Activated T-helper 2 cell treated with anti-CD3 and anti-CD28 coated beads, Interferon-gamma antibody, Interleukin-2, Interleukin-4, amounts not matched to agents 10 μg/mL and 5 μg/mL and 100 μg/mL, durations not matched to agents 14 hours and 24 hours and 36 hours (primary cell): ENCODE results near the gene LEF1. TPM values are rescaled to one million over a fixed set of nuclear protein-coding genes. Genes with fewer than 3 reads are reported as not detected.
A peak's percentile ranks its signal among the peaks of the same experiment; 100 is the strongest.
"Not testable (repeated sequence)": the region's sequence is repeated elsewhere in the genome, so short reads cannot be mapped to it uniquely, and the experiment has no call there.

ENCODE experiments used
- DNase-seq: peaks from one replicate; pipeline ENCODE4 v3.0.0; 2021; ENCODE audit warnings: low spot score
- H3K27ac Mint-ChIP-seq: one replicate; pipeline ENCODE4 v1.8.0; 2021; ENCODE audit warnings: mixed read lengths
- H3K27me3 Mint-ChIP-seq: one replicate; pipeline ENCODE4 v1.8.0; 2021; ENCODE audit warnings: low read depth, mixed read lengths
- H3K36me3 Mint-ChIP-seq: one replicate; pipeline ENCODE4 v1.8.0; 2021; ENCODE audit warnings: low read depth, mixed read lengths
- H3K4me1 Mint-ChIP-seq: one replicate; pipeline ENCODE4 v1.8.0; 2021; ENCODE audit warnings: low read depth, mixed read lengths
- H3K4me3 Mint-ChIP-seq: one replicate; pipeline ENCODE4 v1.8.0; 2021; ENCODE audit warnings: low read depth, mild to moderate bottlenecking, moderate library complexity, mixed read lengths
- H3K9me3 Mint-ChIP-seq: one replicate; pipeline ENCODE4 v1.8.0; 2021; ENCODE audit warnings: mixed read lengths
- intact Hi-C: fragments of 100-400 bp; cut with micrococcal nuclease; formaldehyde crosslinking; loops from one replicate; pipeline ENCODE4 v1.15.1; 2023
- total RNA-seq: library from RNA; stranded (reverse); gene quantifications from 2 replicates; pipeline ENCODE4 v1.2.3, GENCODE V29; 2022

Gene LEF1
- total RNA-seq, 1 donor from 2014 or later, result 77.0 TPM

DNA sequence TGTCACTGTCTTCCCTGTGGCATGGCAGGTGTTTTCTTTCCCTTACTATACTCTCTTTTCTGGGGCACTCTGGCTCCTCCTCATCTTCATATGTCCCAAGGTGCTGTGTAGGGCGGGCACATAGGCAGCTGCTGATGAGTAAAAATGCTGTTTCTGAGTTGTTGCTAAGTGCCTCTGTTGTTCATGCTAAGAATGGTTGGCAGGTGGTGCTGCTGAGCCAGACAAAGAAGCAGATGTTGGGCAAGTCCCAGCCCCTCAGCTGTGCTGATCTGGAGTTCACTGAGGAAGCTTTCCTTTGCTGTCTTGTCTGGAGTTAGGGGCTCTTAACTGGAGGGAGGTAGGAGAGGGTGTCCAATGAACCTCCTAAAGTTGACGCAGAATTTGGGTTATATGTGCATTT is 138.4 kb downstream of the LEF1 start:
- peaks cover 41% of the 10 kb centered on the region for H3K4me1 Mint-ChIP-seq
- no peaks in the 10 kb centered on the region for H3K27me3 Mint-ChIP-seq
- intact Hi-C loops, result loop anchor here (1.0 to 10.0 kb wide), 7 partner anchors 78 to 592 kb away; partner anchors contain the start of gene RPL34
- H3K36me3 Mint-ChIP-seq, result peaks cover 58% of the 10 kb centered on the region
- peaks cover 5% of the 10 kb centered on the region for H3K9me3 Mint-ChIP-seq
- DNase-seq, result peak; percentile 66
- H3K4me3 Mint-ChIP-seq, result no peak overlapping the region
- H3K27ac Mint-ChIP-seq, result peak overlapping the region; percentile 70

DNA sequence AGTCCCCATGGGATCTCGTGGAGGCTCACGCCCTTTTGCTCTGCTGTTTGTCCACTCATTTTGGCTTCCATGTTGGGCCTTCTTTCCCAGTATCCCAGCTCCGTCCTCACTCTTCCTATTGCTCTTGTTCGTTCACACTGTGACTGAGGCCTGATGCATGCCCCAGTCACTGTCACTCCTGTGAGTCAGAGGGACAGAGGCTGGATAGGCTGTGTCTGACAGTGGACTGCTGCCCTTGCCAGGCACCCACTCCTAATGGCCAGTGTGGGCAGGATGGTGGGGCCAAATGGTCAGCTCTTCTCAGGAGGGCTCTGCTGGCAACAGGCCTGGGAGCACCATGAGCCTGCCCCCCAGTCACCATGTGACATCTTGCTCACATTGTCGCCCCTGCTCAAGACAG is 139.0 kb downstream of the LEF1 start:
- peaks cover 58% of the 10 kb centered on the region for H3K36me3 Mint-ChIP-seq
- H3K9me3 Mint-ChIP-seq, result peaks cover 5% of the 10 kb centered on the region
- H3K4me1 Mint-ChIP-seq, result peaks cover 37% of the 10 kb centered on the region
- no peak overlapping the region for H3K4me3 Mint-ChIP-seq
- intact Hi-C loops, result loop anchor here (1.0 to 10.0 kb wide), 7 partner anchors 79 to 593 kb away; partner anchors contain the start of gene RPL34
- H3K27me3 Mint-ChIP-seq, result no peaks in the 10 kb centered on the region
- no peak for DNase-seq
- H3K27ac Mint-ChIP-seq, result peak overlapping the region; percentile 70

DNA sequence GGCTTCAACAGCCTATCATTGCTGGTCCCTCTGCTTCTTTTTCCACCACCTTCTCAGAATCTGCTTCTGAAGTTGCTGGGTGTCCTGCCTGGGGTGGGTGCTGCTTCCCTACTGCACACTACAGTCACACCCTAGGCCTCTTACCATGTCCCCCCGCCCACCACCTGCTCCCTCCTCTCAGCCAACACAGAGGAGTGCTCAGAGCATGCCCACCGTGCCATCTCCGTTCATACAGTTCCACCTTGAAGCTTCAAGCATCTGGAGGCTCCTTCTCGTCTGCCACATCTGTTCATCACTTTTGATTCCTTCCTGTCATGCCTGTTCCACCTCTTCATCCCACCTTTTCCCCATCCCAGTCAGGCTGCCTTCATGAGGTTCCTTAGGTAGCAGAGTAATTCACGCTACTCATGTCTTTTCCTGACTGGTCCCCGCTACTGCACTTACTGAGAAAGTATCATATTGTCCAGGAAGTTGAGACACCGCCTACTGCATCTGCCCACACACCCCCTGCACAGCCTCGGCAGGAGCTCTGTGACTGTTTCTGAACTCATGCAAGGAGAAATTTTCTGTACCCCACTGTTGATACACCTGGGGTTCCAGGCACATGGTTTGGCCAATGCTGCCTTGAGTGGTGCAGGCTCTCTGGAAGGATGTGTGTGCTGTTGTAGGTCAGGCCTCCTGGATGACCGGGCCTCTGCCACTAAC is 139.6 kb downstream of the LEF1 start:
- peak overlapping the region; percentile 52 for H3K27ac Mint-ChIP-seq
- peaks cover 58% of the 10 kb centered on the region for H3K36me3 Mint-ChIP-seq
- intact Hi-C loops, result no loop called here
- no peaks in the 10 kb centered on the region for H3K27me3 Mint-ChIP-seq
- DNase-seq, result peak; percentile 23
- H3K4me3 Mint-ChIP-seq, result peak overlapping the region; percentile 22
- peaks cover 5% of the 10 kb centered on the region for H3K9me3 Mint-ChIP-seq
- H3K4me1 Mint-ChIP-seq, result peaks cover 31% of the 10 kb centered on the region

DNA sequence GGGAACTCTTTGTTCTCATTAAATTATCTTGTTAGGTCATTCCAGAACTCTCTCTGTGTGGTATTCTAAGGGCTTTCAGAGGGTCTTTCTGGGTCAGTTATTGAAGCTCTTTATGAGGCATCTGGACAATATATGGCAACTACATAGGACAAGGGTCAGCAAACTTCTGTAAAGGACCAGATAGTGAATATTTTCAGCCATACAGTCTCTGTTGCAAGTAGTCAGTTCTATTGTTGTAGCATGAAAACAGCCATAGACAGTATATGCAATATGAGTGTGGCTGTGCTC is 143.9 kb downstream of the LEF1 start:
- DNase-seq, result no peak
- Mint-ChIP-seq H3K9me3 (no peaks in the 10 kb centered on the region), H3K4me3 (no peak overlapping the region), H3K27me3 (no peaks in the 10 kb centered on the region), H3K36me3 (peaks cover 60% of the 10 kb centered on the region), H3K27ac (no peak overlapping the region), H3K4me1 (peaks cover 20% of the 10 kb centered on the region)
- intact Hi-C loops, result no loop called here

DNA sequence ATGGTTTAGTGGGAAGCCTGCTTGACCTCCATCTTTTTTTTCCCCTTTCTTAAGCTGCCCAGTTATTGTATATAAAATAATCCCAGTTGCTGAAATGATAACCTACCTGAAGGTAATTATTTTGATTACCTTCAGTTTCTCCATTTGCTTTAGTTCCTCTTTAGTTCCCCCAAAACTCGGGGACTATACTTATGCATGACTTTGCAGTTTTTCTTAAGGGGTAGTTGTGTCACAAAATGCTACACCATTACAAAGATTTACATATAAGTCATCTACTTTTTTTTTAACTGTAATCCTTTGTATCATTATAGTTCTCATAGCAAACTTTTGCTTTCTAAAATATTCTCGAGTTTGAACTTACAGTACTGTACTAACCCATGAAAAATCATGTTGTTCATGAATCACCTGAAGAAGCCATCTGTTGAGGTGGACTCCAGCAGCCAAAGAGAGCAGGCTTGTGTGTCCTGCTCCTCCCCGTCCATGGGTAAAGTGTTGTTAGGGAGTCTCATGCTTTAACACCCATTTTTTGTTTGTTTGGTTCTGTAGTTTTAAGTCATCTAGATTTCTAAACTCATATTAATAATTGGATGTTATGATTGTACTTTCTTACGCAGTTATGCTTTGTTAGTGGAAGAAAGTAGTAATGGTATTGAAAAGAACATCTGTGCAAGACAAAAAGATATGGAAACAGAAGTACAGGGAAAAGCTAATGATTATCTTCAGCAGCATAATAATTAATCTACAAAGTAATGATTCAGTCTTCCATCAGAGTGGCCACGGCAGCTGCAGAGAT is 144.5 kb downstream of the LEF1 start:
- no peaks in the 10 kb centered on the region for H3K27me3 Mint-ChIP-seq
- H3K27ac Mint-ChIP-seq, result no peak overlapping the region
- intact Hi-C loops, result no loop called here
- peaks cover 15% of the 10 kb centered on the region for H3K4me1 Mint-ChIP-seq
- H3K36me3 Mint-ChIP-seq, result peaks cover 64% of the 10 kb centered on the region
- H3K4me3 Mint-ChIP-seq, result no peak overlapping the region
- no peak for DNase-seq
- H3K9me3 Mint-ChIP-seq, result no peaks in the 10 kb centered on the region

DNA sequence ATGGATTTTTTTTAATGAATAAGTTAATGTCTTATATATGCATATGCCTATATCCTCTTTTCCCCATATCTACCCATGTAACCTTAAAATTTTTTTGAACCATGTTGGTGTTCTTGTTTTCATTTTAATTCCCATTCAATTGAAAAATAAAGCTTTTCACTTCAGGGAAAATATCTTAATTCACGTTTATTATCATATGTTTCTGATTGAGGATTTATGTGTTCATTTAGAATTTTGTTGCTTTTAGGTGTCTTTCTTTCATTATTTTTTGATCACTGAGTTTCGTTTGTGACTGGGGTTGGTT is 149.9 kb downstream of the LEF1 start:
- Mint-ChIP-seq H3K36me3 (peaks cover 49% of the 10 kb centered on the region), H3K9me3 (no peaks in the 10 kb centered on the region), H3K27ac (no peak overlapping the region), H3K27me3 (no peaks in the 10 kb centered on the region), H3K4me1 (peaks cover 9% of the 10 kb centered on the region), H3K4me3 (no peak overlapping the region)
- intact Hi-C loops, result loop anchor here (1.0 to 2.0 kb wide), 2 partner anchors 474 to 553 kb away; no protein-coding TSS in a partner anchor
- DNase-seq, result no peak

DNA sequence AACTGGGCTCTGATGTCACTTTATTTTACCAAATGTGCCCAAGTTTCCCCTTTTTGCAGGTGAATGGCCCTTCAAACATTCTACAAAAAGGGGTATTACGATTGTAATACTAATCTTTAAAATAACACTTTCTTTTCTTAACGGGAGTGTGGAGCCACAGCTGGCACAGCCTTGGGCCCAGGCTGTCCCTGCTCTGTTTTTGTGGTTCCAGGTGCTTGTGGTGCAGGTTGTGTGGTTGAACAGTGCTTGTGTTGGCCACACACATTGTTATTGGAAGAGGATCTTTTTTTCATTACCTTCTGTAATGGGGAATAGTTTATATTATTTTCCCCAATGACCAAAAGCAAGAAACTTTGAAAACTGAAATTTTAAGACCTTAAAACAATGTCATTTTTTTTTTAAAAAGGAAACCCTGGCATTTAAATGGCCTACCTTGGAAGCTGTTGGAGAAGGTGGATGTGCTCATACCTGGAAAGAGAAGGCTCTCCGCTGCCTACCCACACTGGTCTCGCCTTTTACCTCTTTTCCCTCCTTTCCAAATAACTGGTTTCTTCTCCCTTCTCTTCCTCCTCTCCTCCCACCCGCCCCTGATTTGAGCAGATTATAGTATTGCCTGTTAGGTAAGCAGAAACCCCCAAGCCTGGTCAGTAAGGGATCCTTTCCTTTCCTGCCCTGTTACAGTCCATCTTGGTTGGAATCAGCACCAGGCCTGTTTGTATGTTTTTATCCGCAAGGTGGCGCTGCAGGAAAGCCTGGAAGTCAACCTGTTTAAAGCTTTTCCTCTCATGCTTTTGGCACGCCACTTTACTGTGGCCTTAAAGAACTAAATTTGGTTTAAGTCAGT is 150.5 kb downstream of the LEF1 start:
- no peak overlapping the region for H3K4me3 Mint-ChIP-seq
- DNase-seq, result peak; percentile 70
- peaks cover 7% of the 10 kb centered on the region for H3K4me1 Mint-ChIP-seq
- H3K27me3 Mint-ChIP-seq, result no peaks in the 10 kb centered on the region
- peaks cover 46% of the 10 kb centered on the region for H3K36me3 Mint-ChIP-seq
- H3K27ac Mint-ChIP-seq, result peak overlapping the region; percentile 50
- intact Hi-C loops, result loop anchor here (1.0 to 2.0 kb wide), 2 partner anchors 475 to 554 kb away; no protein-coding TSS in a partner anchor
- H3K9me3 Mint-ChIP-seq, result no peaks in the 10 kb centered on the region

DNA sequence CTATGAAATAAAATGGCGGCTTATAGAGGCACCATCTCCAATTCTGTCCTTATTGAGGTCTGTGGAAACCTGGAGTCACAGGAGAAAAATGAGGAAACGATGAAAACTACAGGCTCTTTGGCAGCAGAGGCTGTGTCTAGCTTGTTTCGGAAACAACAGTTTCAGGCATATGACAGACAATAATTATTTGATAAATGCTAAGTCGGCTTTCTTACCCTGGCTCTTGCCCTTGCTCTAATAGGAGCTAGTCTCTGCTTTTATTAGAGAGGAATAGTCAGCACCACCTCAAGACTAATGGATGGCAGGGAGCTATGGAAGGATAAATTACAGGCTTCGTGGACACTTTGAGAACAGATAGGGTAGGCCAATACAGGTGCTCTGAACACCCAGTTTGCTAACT is 154.8 kb downstream of the LEF1 start:
- no peaks in the 10 kb centered on the region for H3K9me3 Mint-ChIP-seq
- H3K4me3 Mint-ChIP-seq, result no peak overlapping the region
- H3K36me3 Mint-ChIP-seq, result peaks cover 52% of the 10 kb centered on the region
- intact Hi-C loops, result no loop called here
- no peak overlapping the region for H3K27ac Mint-ChIP-seq
- no peak for DNase-seq
- no peaks in the 10 kb centered on the region for H3K27me3 Mint-ChIP-seq
- peaks cover 5% of the 10 kb centered on the region for H3K4me1 Mint-ChIP-seq

DNA sequence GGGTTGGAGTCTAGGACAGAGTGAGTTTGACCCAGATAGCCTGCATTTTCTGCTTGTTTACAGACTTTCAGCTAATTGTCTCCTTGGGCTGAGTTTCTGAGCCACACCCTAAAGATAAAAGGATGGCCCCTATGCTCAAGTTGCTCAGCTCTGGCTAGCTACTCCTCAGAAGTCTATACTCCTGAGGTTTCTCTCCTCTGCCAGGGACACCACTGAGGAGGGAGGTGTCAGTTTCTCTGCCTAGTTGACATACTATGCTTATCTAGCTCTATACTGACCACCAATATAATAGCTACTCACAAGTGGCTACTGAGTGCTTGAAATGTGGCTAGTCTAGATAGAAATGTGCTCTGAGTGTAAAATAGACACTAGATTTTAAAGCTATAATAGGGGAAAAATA is 155.4 kb downstream of the LEF1 start:
- Mint-ChIP-seq H3K27ac (no peak overlapping the region), H3K4me1 (no peaks in the 10 kb centered on the region), H3K9me3 (no peaks in the 10 kb centered on the region), H3K27me3 (no peaks in the 10 kb centered on the region), H3K4me3 (no peak overlapping the region), H3K36me3 (peaks cover 50% of the 10 kb centered on the region)
- intact Hi-C loops, result no loop called here
- DNase-seq, result no peak

DNA sequence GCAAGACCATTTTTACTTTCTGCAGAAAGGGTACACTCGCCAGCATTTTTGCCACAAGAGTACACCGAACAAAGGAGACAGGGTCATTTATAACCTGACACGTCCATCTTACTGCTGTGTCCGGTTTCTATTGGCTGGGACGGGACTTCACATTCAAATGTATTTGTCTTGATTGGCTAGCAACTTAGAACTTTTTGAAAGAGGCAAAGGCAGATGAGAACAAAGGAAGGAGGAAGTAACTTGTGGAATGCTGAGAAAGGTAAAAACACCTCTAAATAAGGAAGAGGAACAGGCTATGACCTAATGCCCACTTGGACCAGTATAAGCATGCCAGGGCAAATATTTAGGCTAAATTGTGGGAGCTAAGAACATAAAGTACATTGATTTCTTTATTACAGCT is 156.3 kb downstream of the LEF1 start:
- H3K36me3 Mint-ChIP-seq, result peaks cover 49% of the 10 kb centered on the region
- H3K9me3 Mint-ChIP-seq, intact Hi-C loops, H3K4me3 Mint-ChIP-seq, H3K27ac Mint-ChIP-seq, H3K27me3 Mint-ChIP-seq, DNase-seq, H3K4me1 Mint-ChIP-seq: not testable (repeated sequence)

DNA sequence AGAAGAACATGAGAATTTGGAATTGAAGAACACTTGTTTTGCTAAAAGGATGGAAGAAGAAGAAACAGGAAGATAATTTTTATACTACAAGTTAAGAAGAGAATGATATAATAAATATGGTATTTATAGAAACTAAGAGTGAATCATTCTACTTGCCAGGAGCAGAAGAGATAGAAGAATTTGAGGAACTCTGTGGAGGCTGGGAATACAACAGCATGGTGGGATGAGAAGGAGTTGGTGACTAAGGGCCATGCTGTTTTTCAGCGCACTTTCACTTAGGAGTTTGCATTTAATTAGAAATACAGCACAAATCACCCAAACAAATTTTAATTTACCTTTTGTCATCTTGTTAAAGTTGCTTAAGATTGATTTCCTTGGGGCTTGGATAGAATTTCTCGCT is 158.6 kb downstream of the LEF1 start:
- H3K27me3 Mint-ChIP-seq, result no peaks in the 10 kb centered on the region
- no peak for DNase-seq
- intact Hi-C loops, result no loop called here
- H3K27ac Mint-ChIP-seq, result no peak overlapping the region
- no peaks in the 10 kb centered on the region for H3K9me3 Mint-ChIP-seq
- no peak overlapping the region for H3K4me3 Mint-ChIP-seq
- peaks cover 40% of the 10 kb centered on the region for H3K36me3 Mint-ChIP-seq
- H3K4me1 Mint-ChIP-seq, result peaks cover 9% of the 10 kb centered on the region

DNA sequence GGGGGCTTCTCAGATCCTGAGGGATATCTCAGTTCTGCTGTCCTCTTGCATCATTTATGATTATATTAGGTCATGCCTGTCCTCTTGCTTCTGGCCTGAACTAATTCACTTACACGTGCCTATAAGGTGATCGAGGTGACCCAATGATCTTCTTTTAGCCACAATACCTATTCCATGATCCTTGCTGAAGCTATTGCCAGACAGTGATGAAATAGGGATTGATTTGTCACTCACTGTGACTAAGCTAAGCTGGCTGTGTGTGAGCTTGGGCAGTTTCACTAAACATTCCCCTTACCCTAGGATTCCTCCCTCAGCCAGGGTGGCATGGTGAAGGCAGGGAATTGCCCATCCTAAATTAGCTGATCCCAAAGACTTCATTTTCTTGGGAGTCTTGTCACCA is 160.0 kb downstream of the LEF1 start:
- Mint-ChIP-seq H3K27ac (no peak overlapping the region), H3K27me3 (no peaks in the 10 kb centered on the region), H3K36me3 (peaks cover 37% of the 10 kb centered on the region), H3K4me3 (no peak overlapping the region), H3K9me3 (no peaks in the 10 kb centered on the region), H3K4me1 (peaks cover 16% of the 10 kb centered on the region)
- no peak for DNase-seq
- intact Hi-C loops, result no loop called here

DNA sequence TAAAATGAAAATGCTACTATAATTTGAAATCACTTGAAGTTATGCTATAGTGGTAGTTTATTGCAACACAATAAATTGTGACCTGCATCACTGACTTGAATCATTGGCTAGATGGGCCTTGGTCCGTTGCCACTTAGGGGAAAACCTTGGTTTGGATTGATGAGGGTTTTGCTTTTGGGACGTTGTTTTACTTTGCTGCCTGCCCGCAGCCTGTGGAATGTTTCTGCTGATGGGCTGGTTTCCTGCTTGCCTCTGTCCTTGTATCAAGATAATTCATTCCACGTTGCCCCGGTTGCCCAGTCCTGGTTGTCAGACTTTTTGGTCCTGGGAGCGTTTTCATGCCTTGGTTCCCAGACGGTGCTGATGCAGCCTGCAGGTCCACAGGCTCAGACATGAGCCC is 160.7 kb downstream of the LEF1 start:
- Mint-ChIP-seq H3K36me3 (peaks cover 37% of the 10 kb centered on the region), H3K27me3 (no peaks in the 10 kb centered on the region), H3K4me1 (peaks cover 18% of the 10 kb centered on the region), H3K9me3 (no peaks in the 10 kb centered on the region), H3K4me3 (no peak overlapping the region), H3K27ac (no peak overlapping the region)
- no peak for DNase-seq
- intact Hi-C loops, result no loop called here
